GM12878 (cell line): ENCODE results near the gene BBS9. TPM values are rescaled to one million over a fixed set of nuclear protein-coding genes. Genes with fewer than 3 reads are reported as not detected.

Experiments
- ATAC-seq: fragments of 200-7000 bp; cut with Tn5 transposase; 3 replicates; pipeline ENCODE4 v1.9.1; 2020; ENCODE audit warnings: mild to moderate bottlenecking, moderate library complexity
- BruUV-seq: library from RNA; stranded (reverse); fragments of 400-500 nt; replicated peaks from 2 replicates; lab custom pipeline; 2021; lab: Mats Ljungman, UMichigan
- CTCF ChIA-PET: fragments of 300-600 bp; sonication (Branson Sonifier 250); formaldehyde crosslinking; extraction: SDS; loops from one replicate; lab custom pipeline; 2021; ENCODE audit warnings: inconsistent platforms; lab: Yijun Ruan, JAX
- POLR2A ChIA-PET: fragments of 350-600 bp; formaldehyde crosslinking; extraction: SDS; loops from one replicate; lab custom pipeline; 2021; ENCODE audit warnings: inconsistent platforms; lab: Charles Lee
- RAD21 ChIA-PET: fragments of 300-600 bp; sonication (Branson Sonifier 250); formaldehyde crosslinking; loops from one replicate; lab custom pipeline; 2023; ENCODE audit warnings: antibody characterized with exemption; ENCODE audit not compliant: unreplicated experiment; lab: Charles Lee
- SMC1A ChIA-PET: fragments of 300-600 bp; sonication (Branson Sonifier 250); formaldehyde crosslinking; loops from one replicate; lab custom pipeline; 2023; ENCODE audit not compliant: unreplicated experiment, uncharacterized antibody; lab: Charles Lee
- DNase-seq: peaks from one replicate; pipeline ENCODE4 v3.0.0-alpha.2; 2011; ENCODE audit warnings: low read depth, low spot score
- FAIRE-seq: peaks from 3 replicates; lab custom pipeline; 2011; peaks lifted over from hg19 to GRCh38; lab: Jason Lieb, UNC
- H2AFZ ChIP-seq: 2 replicates; pipeline ENCODE4 v1.6.0; 2011; ENCODE audit warnings: low read depth, low read length, control low read depth; ENCODE audit not compliant: control insufficient read depth
- H3K27ac ChIP-seq: 2 replicates; pipeline ENCODE4 v1.5.1; 2011; ENCODE audit warnings: control low read depth; ENCODE audit not compliant: control insufficient read depth, insufficient read depth
- H3K27me3 ChIP-seq, 2 experiments: replicated peaks in 1 of 2; 2 replicates each; pipeline versions ENCODE4 v1.6.0 to v1.6.1; 2011; ENCODE audit warnings: low read length in 1 of 2; ENCODE audit not compliant: control insufficient read depth in 2 of 2, insufficient read depth in 2 of 2
- H3K36me3 ChIP-seq, 2 experiments: 2 replicates each; pipeline ENCODE4 v1.5.1; 2011; ENCODE audit warnings: low read length in 1 of 2; ENCODE audit not compliant: control insufficient read depth in 2 of 2, insufficient read depth in 2 of 2
- H3K4me1 ChIP-seq: 2 replicates; pipeline ENCODE4 v1.6.1; 2011; ENCODE audit warnings: mild to moderate bottlenecking, low read length, moderate library complexity, mixed read lengths; ENCODE audit not compliant: control insufficient read depth, insufficient read depth
- H3K4me2 ChIP-seq: 2 replicates; pipeline ENCODE4 v1.6.0; 2011; ENCODE audit warnings: control low read depth; ENCODE audit not compliant: control insufficient read depth, insufficient read depth
- H3K4me3 ChIP-seq: fragments of 200-600 bp; sonication (generic); 2 replicates; pipeline ENCODE4 v1.5.1; 2016
- H3K79me2 ChIP-seq: 2 replicates; pipeline ENCODE4 v1.6.0; 2011; ENCODE audit warnings: low read length; ENCODE audit not compliant: control insufficient read depth, insufficient read depth
- H3K9ac ChIP-seq: 2 replicates; pipeline ENCODE4 v1.8.0; 2011; ENCODE audit warnings: low read length, control low read depth, mixed read lengths; ENCODE audit not compliant: control insufficient read depth, insufficient read depth
- H3K9me3 ChIP-seq: replicated peaks from 3 replicates; pipeline ENCODE4 v1.5.1; 2011; ENCODE audit warnings: mild to moderate bottlenecking, low read length; ENCODE audit not compliant: control insufficient read depth, insufficient read depth
- H4K20me1 ChIP-seq: 2 replicates; pipeline ENCODE4 v1.6.0; 2011; ENCODE audit not compliant: control insufficient read depth, insufficient read depth
- BCL11A ChIP-seq: IDR thresholded peaks from 2 replicates; pipeline ENCODE4 v1.6.1; 2011; ENCODE audit warnings: low read depth, low read length
- CUX1 ChIP-seq: IDR thresholded peaks from 2 replicates; pipeline ENCODE4 v1.6.1; 2012; ENCODE audit warnings: improper control_type of control experiment, low read depth, low read length; ENCODE audit not compliant: insufficient replicate concordance
- ESRRA ChIP-seq: IDR thresholded peaks from 2 replicates; pipeline ENCODE4 v1.6.1; 2012; ENCODE audit warnings: mild to moderate bottlenecking, low read length, improper control_type of control experiment
- HDAC2 ChIP-seq: fragments of 200-600 bp; sonication (generic); IDR thresholded peaks from 2 replicates; pipeline ENCODE4 v1.6.1; 2017
- HDAC6 ChIP-seq: fragments of 200-600 bp; sonication (generic); IDR thresholded peaks from one replicate; pipeline ENCODE4 v1.8.0; 2017; ENCODE audit warnings: antibody characterized with exemption; ENCODE audit not compliant: unreplicated experiment
- JUND ChIP-seq: IDR thresholded peaks from 2 replicates; pipeline ENCODE4 v1.6.1; 2012; ENCODE audit warnings: low read depth, mild to moderate bottlenecking, low read length, improper control_type of control experiment, moderate library complexity
- NBN ChIP-seq: fragments of 450-650 bp; IDR thresholded peaks from 2 replicates; pipeline ENCODE4 v1.6.1; 2016
- NR2C1 ChIP-seq: fragments of 450-650 bp; IDR thresholded peaks from 2 replicates; pipeline ENCODE4 v1.6.1; 2017; ENCODE audit warnings: antibody characterized with exemption, mild to moderate bottlenecking, moderate library complexity
- PAX5 ChIP-seq: IDR thresholded peaks from 2 replicates; pipeline ENCODE4 v1.6.1; 2011; ENCODE audit warnings: low read depth, low read length, borderline replicate concordance
- POLR2A ChIP-seq: IDR thresholded peaks from 2 replicates; pipeline ENCODE4 v1.6.1; 2011; ENCODE audit warnings: low read depth, mild to moderate bottlenecking, low read length
- RAD51 ChIP-seq: fragments of 450-650 bp; IDR thresholded peaks from 2 replicates; pipeline ENCODE4 v1.6.1; 2016; ENCODE audit warnings: moderate library complexity, mild to moderate bottlenecking, inconsistent platforms
- RB1 ChIP-seq: fragments of 450-650 bp; formaldehyde crosslinking; IDR thresholded peaks from 2 replicates; pipeline ENCODE4 v1.6.1; 2017; ENCODE audit warnings: mild to moderate bottlenecking, borderline replicate concordance
- RFX5 ChIP-seq: IDR thresholded peaks from 2 replicates; pipeline ENCODE4 v1.6.1; 2011; ENCODE audit warnings: low read depth, low read length, improper control_type of control experiment
- in situ Hi-C: fragments of 300-500 bp; cut with MboI; formaldehyde crosslinking; loops from 9 replicates; pipeline ENCODE4 v1.14.3; 2018; ENCODE audit warnings: mixed read lengths
- intact Hi-C: fragments of 100-400 bp; cut with micrococcal nuclease; formaldehyde crosslinking; loops from one replicate; pipeline ENCODE4 v1.14.2; 2022; ENCODE audit not compliant: unreplicated experiment
- polyA plus RNA-seq, 11 experiments: library from polyadenylated mRNA; depleted of rRNA in 4 of 11; unstranded in 6 of 11; stranded (reverse) in 5 of 11; fragments of >200 nt; fragmentation: Nextera tagmentation in 4 of 11; fragmentation: Illumina TruSeq in 1 of 11; extraction: Ambion mirVana in 4 of 11; extraction: Trizol in 1 of 11; gene quantifications; 1 replicate in 1 of 11; 2 replicates in 10 of 11; pipeline versions ENCODE4 v1.2.1 to v1.2.3, GENCODE V29; 2011 to 2016; ENCODE audit warnings: inconsistent platforms in 2 of 11, missing spikeins in 2 of 11, low read depth in 1 of 11
- total RNA-seq, 4 experiments: library from RNA; depleted of rRNA in 3 of 4; stranded (reverse); fragments of >200 nt in 3 of 4; fragmentation: Illumina TruSeq in 1 of 4; extraction: Trizol in 1 of 4; gene quantifications; 2 replicates each; pipeline versions ENCODE4 v1.2.1 to v1.2.3, GENCODE V29; 2013 to 2021

Gene BBS9
- total and polyA plus RNA-seq, 10 of the 15 experiments (the other 5 are each of a cell fraction or from before 2014, with no cell fraction given): 1.2 to 5.6 (median 2.3) TPM

- no TSS peak for BruUV-seq
- ChIA-PET POLR2A (no interaction called here), CTCF (no interaction called here)
Measured at GRCh38 chr7:33395340-33395739, 266.0 kb downstream of the BBS9 start.

More at GRCh38 chr7:33395340-33395739, 266.0 kb downstream of the BBS9 start:
- Histone ChIP-seq H3K4me1 (no peaks in the 10 kb centered on the region), H3K9ac (no peak overlapping the region), H3K27ac (no peak overlapping the region), H3K4me3 (no peak overlapping the region), H3K27me3 (no peaks in the 10 kb centered on the region), H3K4me2 (no peak overlapping the region), H3K36me3 (no peaks in the 10 kb centered on the region), H2AFZ (no peak overlapping the region), H4K20me1 (no peaks in the 10 kb centered on the region), H3K79me2 (no peaks in the 10 kb centered on the region), H3K9me3 (no peaks in the 10 kb centered on the region)
- ChIA-PET SMC1A (no interaction called here), RAD21 (no interaction called here)
- no peak for ATAC-seq
- in situ Hi-C loops (no loop called here), intact Hi-C loops (no loop called here)
- TF ChIP-seq JUND: no peak
- no peak for TF ChIP-seq HDAC6
- no peak for TF ChIP-seq RFX5
- no peak for TF ChIP-seq NR2C1
- TF ChIP-seq ESRRA: no peak
- TF ChIP-seq PAX5: no peak
- TF ChIP-seq RAD51: no peak
- TF ChIP-seq POLR2A: no peak
- no peak for TF ChIP-seq NBN
- TF ChIP-seq RB1: no peak
- no peak for TF ChIP-seq HDAC2
- TF ChIP-seq CUX1: no peak
- TF ChIP-seq BCL11A: no peak
- DNase-seq: no peak
- FAIRE-seq: no peak
